GM21360 (cell line): ENCODE results near the gene MPZL3.

Source experiments
- ATAC-seq: cut with Tn5 transposase; IDR thresholded peaks from one replicate; pipeline ENCODE4 v1.9.1; 2021; ENCODE audit warnings: mild to moderate bottlenecking, moderate library complexity; ENCODE audit not compliant: unreplicated experiment

The MPZL3 gene

GRCh38 chr11:118264569-118265465, 12.7 kb upstream of the MPZL3 start:
- ATAC-seq: no peak

- ATAC-seq: no peak
These were observed 11.8 kb upstream of the MPZL3 start, which contains the start of gene MPZL2 for GRCh38 chr11:118263695-118264568. MPZL2 (minus strand) TSS chr11:118264297; CDS start chr11:118264153, 144 bp downstream.

GRCh38 chr11:118263112-118263511, 10.9 kb upstream of the MPZL3 start:
- no peak for ATAC-seq

- no peak for ATAC-seq
These were observed 8.2 kb upstream of the MPZL3 start for GRCh38 chr11:118260353-118260752.

GRCh38 chr11:118259138-118259537, 7.0 kb upstream of the MPZL3 start:
- ATAC-seq: no peak

GRCh38 chr11:118258410-118258809, 6.2 kb upstream of the MPZL3 start:
- no peak for ATAC-seq

- ATAC-seq: no peak
These were observed 523 bp upstream of the MPZL3 start for GRCh38 chr11:118252688-118253087.

- ATAC-seq: no peak
These were observed 5.1 kb downstream of the MPZL3 start for GRCh38 chr11:118247041-118247440.

- ATAC-seq: no peak
These were observed 6.1 kb downstream of the MPZL3 start for GRCh38 chr11:118245936-118246562.

GRCh38 chr11:118243993-118244762, 8.0 kb downstream of the MPZL3 start:
- ATAC-seq: no peak

GRCh38 chr11:118243161-118243560, 9.0 kb downstream of the MPZL3 start:
- ATAC-seq: no peak

GRCh38 chr11:118241764-118242098, 10.4 kb downstream of the MPZL3 start:
- no peak for ATAC-seq

GRCh38 chr11:118240999-118241763, 11.0 kb downstream of the MPZL3 start:
- peak; percentile 83 for ATAC-seq

- ATAC-seq: no peak
These were observed 12.5 kb downstream of the MPZL3 start for GRCh38 chr11:118239509-118240205.

GRCh38 chr11:118238929-118239328, 13.2 kb downstream of the MPZL3 start:
- ATAC-seq: no peak

GRCh38 chr11:118238421-118238820, 13.7 kb downstream of the MPZL3 start:
- no peak for ATAC-seq

- ATAC-seq: no peak
These were observed 16.0 kb downstream of the MPZL3 start for GRCh38 chr11:118236170-118236569.

- no peak for ATAC-seq
These were observed 17.3 kb downstream of the MPZL3 start for GRCh38 chr11:118234833-118235232.

GRCh38 chr11:118233850-118234249, 18.3 kb downstream of the MPZL3 start:
- ATAC-seq: no peak
